C4-2B (cell line): ENCODE data around the gene FBXW12.

ENCODE experiments used
- CTCF ChIP-seq: fragments of 450-650 bp; conservative IDR thresholded peaks from 2 replicates; pipeline ENCODE4 v1.5.1; 2017; ENCODE audit warnings: mild to moderate bottlenecking
- ZFX ChIP-seq: fragments of 450-650 bp; IDR thresholded peaks from 2 replicates; pipeline ENCODE4 v1.6.1; 2017

- TF ChIP-seq CTCF (no peak), ZFX (no peak)
These were observed 10.1 kb upstream of the FBXW12 start for GRCh38 chr3:48361928-48362327.
